K562 treated with DMSO at 1 percent for 4 hours (cell line): ENCODE results near the gene FZD7. TPM values are rescaled to one million over a fixed set of nuclear protein-coding genes. Genes with fewer than 3 reads are reported as not detected.

Source experiments
- total RNA-seq: library from RNA; unstranded; fragments of 300-600 nt; gene quantifications from 2 replicates; pipeline ENCODE4 v1.2.3, GENCODE V29; 2022; ENCODE audit not compliant: insufficient read depth

Gene FZD7
- 6.6 and 7.4 TPM in 2 replicates for total RNA-seq

DNA sequence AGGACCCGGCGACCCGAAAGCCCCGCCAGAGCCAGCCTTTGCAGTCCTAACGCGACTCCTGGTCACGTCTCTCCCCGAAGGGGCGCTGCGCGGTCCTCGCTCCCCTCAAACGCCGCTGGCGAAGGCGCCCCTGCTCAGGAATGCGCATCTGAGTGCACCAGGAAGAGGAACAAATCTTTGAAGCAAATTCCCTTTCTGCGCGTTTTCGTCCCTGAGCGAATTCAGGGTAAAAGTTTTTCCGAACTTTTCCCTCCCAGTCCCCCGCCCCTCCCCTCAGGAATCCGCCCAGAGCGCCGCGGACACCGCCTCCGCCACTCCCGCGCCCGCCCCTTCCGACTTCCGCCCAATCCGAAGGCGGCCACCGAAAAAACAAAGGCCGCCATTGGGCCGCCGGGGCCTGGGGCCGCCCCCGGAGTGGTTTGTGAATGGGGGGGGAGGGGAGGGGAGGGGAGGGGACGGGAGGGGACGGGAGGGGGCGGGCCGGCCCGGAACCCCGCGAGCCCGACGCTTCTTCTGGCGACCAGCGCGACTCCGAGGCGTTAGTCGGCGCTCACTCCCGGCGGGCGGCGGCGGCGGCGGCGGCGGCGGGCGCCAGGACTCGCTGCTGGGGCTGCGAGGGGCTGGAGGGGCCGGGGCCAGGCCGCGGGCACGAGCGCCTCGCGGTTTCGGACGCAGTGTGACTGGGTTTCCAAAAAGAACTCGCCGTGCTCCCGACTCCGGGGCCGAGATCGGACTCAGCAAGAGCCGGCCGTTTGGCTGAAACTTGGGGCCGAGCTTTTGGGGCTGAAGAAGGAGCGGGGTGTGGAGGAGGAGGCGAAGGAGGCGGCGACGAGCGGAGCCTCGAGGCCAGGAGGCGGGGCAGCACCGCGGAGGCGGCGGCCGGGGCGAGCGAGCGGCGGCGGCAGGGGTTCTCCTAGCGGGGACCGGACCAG, at the start of gene FZD7:
TSS of gene FZD7 (plus strand) at position 539 of the 932 bp plus-strand sequence. CDS start 793 bp downstream, outside the sequence.

GRCh38 chr2:202072737-202073401, 39.2 kb downstream of the FZD7 start, which contains the start of gene KIAA2012:
TSS of gene KIAA2012 (plus strand) at chr2:202073255. CDS start at chr2:202073628, 373 bp downstream.

Other genes with a start within 250 kb of the FZD7 start
- 0.16 TPM in 1 of 2 replicates, not detected in the other for gene CDK15, start 227.3 kb upstream of the FZD7 start, total RNA-seq
- gene KIAA2012, start 39.4 kb downstream of the FZD7 start, total RNA-seq: not detected in 2 replicates
- 45.2 and 49.9 TPM in 2 replicates for gene SUMO1, start 204.7 kb downstream of the FZD7 start, total RNA-seq
- 55.3 and 63.5 TPM in 2 replicates for gene NOP58, start 231.9 kb downstream of the FZD7 start, total RNA-seq